GM21619 (cell line): ENCODE results near the gene PEF1.
"Not testable (repeated sequence)": the region's sequence is repeated elsewhere in the genome, so short reads cannot be mapped to it uniquely, and the experiment has no call there.

ENCODE experiments used
- ATAC-seq: cut with Tn5 transposase; IDR thresholded peaks from one replicate; pipeline ENCODE4 v1.9.1; 2021; ENCODE audit not compliant: unreplicated experiment

The PEF1 gene

DNA sequence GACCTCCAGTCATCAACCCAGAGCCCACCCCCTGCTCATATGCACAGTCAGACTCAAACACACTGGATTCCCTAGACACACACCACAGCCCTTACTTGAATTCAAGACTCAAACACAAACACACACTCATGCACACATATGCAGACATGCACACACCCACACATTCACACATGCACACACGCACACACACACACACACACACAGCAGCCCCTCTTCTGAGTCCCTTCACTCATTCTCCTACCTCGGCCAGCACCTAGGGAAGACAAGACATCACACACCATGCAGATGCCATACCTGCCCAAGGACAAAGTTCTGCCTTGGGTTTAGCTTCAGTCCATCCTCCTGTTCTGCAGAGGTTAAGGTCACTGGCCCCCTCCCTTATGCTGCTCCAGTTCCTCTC lies 28.7 kb downstream of the PEF1 start:
- ATAC-seq, result no peak

DNA sequence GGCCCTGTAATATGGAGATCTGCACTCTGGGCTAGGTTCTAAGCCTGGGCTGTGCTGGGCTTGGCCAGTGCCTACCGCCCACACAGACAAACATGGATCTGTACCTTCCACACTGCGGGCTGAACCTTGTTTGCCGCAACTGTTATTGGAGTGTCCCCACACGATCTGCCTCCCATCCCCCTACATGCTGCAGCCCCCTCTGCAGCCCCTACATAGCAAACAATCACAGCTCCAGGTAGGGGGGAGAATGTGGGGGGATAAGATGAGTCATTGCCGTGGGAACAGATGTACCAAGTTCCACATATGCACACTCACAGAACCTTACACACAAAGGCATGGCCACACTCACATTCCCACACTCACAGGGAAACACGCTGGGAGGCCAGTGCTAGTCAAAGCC lies 29.3 kb downstream of the PEF1 start:
- ATAC-seq, result no peak

DNA sequence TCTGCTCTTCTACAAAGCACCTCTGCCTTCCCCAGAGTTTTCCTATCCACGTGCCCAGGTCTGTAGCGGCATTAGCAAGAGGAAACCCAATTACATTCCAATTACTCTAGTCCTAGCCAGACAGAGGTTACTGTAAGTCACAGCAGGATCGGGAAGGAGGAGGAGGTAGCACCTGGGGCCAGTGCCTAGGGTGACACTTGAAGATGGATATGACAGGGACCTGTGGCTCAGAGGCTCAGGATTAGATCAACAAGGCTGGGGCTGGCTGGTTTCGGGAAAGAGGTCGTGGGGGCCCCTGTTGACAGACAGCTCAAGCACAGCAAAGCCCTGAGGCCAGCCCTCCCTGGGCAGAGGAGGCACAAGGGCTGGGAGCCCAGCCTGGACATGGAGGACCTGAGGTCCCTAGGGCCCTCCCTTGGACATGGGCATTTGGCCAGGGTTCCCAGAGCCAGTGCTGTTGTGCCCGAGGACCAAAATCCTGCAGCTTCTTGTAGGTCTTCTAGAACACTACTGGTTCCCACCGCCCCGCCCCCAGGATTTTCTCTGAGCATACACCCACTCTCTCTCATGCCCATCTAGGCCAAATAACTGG lies 30.2 kb downstream of the PEF1 start:
- ATAC-seq, result no peak

DNA sequence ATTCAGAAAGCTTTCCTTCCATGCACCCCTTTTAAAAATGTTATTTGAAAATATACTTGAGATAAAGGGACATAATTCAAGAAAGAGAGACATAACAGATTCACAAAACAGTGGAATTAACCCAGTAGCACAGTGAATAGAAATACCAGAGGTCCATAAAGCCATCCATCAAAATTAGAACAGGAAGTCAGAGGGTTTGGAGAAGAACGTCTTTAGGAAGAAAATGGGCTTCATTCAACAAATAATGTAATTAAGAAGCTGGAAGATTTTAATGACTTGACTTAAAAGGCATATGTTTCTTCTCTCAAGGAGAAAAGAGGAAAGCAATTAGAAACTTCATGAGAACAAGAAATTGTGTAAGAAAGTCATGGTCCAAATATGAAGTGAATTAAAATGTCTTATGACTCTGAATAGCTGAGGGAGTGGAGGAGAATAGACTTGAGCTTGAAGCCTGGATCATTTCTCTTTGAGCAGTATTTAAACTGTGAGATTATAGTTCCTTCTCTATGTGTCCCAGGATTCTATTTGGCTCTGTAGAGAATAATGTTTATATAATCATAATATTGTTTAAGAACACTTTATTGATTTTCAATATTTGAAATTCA lies 35.1 kb downstream of the PEF1 start:
- no peak for ATAC-seq

DNA sequence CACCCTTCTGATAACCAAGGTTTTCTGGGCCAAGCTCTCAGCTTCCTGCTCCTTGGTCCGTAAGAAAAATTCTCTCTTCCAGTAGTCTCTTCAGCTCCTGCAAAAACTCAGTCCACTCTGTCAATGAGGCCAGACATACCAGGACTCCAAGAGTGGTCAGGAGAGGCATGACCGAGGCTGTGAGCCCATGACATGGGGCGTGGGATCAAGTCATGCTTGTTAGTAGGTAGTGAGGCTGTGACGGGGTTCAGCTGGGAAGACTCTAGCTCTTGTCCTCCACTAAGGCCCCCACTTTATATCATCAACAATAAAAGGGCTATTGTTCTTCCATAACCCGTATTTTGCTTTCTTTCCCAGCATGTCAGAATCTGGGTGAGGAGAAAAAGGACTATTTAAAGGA lies 37.3 kb downstream of the PEF1 start:
- ATAC-seq, result no peak

DNA sequence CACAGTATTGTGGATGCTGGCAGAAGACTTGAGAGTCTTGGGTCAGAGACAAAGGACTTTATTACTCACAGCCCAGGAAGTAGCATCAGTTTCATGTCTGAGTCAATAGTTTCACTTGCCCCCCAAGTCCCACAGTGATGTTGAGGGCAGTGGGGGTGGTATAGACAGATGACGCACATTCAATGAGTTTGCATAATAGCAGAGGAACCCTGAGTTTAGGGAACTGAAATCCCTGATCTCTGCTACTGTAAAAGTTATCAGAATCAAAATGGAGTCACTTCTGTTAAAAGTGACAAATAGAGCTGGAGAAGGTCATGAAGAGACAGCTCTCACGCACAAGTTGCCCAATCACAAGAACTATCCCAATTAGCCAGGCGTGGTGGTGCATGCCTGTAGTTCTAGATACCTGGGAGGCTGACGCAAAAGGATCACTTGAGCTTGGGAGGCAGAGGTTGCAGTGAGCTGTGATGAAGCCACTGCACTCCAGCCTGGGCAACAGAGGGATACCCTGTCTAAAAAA lies 38.7 kb downstream of the PEF1 start:
- ATAC-seq, result peak; percentile 94

DNA sequence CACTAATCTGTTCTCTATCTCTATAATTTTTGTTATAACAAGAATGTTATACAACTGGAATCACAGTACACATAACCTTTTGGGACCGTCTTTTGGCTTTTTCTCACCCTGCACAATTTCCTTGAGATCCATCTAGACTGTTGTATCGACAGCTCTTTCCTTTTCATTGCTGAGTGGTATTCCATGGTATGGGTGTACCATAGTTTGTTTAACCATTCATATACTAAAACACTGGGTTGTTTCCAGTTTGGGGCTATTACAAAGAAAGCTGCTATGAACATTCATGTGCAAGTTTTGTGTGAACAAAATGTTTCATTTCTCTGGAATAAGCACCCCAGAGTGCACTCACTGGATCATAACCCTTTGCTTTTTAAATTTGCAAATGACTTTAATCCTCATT lies 42.6 kb downstream of the PEF1 start:
- ATAC-seq, result no peak

DNA sequence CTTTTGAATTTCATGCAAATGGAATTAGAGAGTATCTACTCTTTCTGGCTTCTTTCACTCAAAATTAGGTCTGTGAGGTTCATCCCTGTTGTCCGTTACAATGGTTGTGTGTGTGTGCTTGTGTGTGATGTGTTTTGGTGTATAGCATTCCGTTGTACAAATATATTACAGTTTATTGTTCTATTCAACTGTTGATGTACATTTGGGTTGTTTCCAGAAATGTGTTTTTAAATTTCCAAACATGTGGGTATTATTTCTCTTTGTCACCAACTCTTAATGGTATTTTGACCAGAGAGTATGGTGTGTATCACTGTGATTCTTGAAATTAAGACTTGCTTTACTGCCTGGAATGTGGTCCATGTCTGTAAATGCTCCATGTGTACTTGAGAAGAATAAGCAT lies 44.0 kb downstream of the PEF1 start:
- no peak for ATAC-seq

DNA sequence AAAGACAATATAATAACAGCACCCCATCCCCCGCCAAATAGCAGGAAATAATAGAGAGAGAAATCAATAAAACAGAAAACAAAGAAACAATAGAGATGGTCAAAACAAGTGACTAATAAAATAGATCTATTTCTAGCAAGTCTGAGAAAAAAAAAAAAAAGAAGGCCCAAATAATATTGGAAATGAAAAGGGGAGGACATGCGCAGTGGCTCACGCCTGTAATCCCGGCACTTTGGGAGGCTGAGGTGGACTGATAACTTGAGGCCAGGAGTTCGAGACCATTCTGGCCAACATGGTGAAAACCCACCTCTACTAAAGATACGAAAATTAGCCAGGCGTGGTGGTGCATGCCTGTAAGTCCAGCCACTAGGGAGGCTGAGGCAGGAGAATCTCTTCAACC lies 45.7 kb downstream of the PEF1 start:
- no peak for ATAC-seq

DNA sequence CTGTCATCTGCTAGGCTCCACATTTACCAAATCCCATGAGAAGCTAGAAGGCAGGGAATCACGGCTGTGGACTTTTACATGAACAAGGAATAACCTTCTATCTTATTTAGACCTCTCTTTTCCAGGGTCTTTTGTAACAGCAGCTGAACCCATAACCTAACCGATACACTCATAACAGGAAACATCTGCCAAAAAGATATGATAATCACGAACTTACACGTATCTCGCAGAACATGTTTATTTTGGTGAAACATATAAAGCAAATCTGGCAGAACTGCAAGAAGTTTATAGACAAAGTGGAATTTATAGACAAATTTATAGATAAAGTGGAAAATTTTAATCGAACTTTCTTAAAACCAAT lies 48.0 kb downstream of the PEF1 start:
- ATAC-seq, result no peak

DNA sequence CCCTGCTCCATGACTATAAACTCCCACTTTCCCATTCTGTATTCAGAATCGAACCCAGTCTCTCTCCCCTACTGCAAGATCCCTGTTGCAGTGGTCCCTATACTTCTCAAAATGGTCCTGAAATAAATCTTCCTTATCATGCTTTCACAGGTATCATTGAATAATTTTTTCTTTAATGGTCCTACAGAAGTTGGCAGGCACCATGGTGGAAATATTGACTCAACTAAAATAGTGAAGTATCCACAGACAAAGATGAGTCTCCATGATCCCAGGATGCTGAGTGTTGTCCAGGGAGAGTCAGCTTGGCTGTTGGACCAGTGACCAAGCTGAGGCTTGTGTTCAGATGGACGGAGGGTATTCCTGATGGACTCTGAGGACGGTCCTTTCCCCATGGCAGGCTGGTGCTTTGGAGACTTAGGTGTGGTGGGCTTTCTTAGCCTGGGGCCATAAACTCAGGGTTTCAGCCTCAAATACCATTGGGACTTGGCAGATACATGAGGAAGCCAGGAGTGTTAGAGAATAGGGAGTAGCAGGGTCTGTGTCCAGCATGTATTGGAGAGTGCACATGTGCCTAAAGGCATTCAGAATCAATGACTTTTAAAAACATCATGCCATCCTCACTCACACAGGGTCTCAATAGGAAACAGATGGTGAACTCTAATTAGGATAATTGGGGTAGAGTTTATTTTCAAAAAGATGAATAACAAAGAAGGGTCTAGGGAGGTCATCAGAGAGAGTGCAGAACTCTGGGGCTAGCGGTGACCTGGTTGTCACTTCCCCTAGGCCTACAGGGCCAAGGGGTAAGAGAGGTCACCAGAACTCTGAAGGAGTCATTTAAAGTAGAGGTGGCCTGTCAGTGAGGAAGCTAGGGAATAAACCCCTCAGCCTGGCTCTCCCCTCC lies 48.6 kb downstream of the PEF1 start:
- ATAC-seq, result no peak

DNA sequence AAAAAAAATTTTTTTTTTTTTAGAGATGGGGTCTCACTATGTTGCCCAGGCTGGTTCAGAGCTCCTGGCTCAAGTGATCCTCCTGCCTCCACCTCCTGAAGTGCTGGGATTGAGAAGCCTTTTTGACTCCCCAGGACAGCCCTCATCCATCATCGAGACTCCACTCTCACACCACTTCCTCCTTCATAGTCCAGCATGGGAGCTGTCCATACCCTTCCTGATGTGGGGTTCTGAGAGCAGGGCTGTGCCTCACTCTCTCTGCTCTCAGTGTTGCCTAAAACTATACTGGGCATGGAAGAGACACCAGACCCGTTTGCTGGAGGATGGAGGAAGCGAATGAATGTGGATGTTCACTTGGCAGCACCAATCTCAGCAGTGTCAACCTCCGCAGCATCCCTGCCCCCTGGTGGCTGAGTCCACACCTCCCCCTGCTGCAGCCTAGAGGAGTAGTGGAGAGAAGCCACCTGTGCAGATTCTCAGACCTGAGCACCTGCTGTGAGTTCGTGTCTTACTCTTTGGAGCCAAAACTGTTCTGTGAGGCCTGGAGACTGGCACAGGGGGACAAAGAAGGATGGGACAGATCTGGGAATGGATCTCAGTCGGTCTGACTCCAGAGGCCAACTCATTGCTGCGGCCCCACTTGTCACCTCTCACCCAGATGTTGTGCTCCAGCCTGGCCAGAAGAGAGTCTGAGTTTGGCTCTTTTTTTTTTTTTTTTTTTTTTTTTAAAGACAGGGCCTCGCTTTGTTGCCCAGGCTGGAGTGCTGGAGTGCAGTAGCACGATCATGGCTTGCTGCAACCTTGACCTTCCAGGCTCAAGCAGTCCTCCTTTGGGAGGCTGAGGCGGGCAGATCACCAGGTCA lies 50.7 kb downstream of the PEF1 start:
- peak; percentile 51 for ATAC-seq

DNA sequence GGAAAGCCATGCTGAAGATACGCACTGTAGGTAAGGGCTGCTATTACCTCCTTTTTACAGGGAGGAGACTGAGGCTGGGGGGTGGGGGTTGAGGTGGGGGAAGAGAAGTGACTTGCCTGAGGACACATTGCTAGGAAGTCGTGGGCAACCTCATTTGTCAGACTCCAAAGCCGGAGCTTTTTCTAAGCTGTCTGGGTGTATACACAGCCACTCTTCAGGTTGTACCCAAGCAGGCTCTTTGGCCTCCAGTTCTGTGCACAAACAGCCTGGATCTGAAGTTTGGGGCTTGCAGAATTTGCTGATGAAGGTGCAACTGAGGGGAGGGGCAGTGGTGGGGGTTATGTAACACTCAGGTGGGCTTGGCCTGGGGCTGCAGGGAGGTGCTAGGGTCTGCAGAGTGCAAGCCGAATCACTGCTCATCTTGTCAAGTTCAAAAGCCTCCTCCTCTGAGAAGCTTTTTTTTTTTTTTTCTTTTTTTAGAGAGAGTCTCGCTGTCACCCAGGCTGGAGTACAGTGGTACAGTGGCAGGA lies 51.5 kb downstream of the PEF1 start:
- ATAC-seq, result no peak

DNA sequence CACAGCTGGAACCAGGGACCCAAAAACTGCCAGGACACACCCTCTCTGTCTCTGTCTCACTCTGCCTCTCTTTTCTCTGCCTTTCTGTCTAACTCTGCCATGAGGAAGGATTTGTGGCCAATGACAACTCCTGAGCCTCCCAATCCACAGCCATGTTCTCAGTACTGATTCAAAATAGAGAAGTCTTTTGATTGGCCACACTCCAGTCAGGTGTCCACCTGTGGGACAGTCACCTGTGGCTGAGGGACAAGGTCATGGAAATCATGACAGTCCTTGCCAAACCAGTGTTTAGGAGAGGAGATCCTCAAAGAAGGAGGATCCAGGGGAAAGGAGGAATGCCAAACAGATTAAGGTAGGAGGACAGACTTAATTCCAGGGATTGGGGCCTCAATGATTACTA lies 52.5 kb downstream of the PEF1 start:
- ATAC-seq, result no peak

DNA sequence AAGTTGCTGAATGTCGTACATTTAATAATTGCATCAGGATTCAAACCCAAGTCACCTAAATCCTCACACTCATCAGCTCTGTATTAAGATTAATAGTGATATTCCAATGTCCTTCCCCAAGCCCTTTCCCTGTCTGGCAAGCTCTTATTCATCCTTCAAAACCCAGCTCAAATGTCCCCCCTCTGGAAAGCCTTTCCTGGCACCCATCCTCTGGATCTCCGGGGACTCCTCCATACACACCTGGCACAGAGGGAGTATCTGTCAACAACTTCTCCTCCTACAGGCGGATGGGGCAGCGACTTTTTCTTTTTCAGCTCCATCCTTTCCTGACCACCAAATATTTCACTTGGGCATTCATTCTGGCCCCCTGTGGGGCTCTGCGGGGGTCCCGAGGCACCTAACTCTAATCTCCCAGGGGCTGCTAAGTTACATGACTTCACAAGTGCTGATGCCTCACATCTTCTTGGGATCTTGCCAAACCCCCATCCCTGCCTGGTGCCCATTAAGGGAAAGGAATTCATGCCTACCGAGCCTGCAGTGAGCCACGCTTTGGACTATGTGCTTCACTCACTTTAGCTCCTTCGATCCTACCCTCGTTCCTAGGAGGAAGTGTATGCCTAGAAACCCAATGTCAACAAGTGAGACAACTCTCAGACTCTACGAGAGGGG lies 53.1 kb downstream of the PEF1 start:
- no peak for ATAC-seq

DNA sequence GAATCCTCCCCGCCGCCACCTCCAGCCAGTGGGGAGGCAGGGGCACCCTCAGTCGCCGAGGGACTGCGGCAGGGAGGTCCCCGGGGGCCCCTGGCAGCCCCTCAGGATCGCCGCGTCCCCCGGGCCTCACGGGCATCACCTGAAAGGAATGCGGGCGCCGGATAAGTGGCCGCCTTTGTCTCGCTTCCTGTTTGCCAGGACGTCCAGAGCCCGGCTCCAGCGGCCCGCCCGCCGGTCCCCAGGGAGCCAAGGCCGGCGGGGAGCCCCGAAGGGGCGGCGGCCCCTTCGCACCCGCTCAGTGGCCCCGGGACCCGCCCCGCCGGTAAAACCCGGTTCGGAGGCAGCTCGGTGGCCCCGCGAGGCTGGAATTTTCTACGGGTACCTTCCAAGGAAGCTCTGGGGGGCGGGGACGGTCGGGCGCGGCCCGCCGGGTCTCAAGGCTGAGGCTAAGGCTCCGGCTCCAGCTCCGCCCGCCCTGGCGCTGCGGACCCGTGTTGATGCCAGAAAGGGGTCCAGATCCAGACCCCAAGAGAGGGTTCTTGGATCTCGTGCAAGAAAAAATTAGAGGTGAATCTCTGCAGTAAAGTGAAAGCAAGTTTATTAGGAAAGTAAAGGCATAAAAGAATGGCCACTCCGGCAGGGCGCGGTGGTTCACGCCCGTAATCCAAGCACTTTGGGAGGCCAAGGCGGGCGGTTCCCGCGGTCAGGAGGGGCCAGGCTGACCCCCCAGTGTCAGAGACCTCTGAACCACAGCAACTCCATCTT lies 55.7 kb downstream of the PEF1 start:
- no peak for ATAC-seq

DNA sequence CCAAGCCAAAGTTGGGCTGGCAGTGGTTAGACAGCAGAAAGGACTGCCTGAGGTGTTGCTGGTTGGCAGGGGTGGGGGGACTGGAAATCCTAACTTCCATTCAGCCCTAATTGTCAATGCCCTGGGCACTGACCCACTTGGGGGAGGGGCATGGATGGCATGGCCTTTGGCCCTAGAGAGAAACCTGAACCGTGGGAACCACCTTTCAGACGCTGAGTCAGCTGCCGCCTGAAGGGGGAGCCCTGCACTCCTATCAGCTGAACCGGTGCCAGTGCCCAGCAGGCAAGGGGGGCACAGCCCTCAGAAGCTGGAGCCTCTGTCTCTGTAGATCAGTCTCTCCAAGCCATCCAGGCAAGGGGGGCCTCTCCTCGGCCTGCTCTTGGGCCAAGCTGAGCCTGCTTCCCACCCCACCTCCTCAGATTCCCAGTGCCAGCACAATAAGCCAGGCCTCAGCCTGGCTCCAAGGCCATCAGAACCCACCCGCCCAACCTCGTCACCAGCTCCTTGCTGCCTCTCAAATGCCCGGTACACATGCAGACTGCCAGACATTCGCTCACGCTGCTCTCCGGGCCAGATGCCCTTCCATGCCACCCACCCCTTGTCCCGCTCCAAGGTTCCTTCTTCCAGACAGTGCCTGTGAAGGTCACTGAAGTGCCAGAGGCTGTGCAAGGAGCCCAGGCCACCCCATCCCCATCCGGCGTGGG lies 56.8 kb downstream of the PEF1 start:
- ATAC-seq, result no peak

DNA sequence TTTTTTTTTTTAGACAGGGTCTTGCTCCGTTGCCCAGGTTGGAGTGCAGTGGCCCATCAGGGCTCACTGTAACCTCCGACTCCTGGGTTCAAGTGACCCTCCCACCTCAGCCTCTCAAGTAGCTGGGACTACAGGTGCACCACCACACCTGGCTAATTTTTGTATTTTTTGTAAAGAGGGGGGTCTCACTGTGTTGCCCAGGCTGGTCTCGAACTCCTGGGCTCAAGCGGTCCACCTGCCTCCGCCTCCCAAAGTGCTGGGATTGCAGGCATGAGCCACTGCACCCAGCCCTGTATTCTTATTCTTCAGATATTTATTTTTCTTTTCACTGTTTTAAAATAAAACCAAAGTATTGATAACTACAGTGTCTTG lies 57.4 kb downstream of the PEF1 start:
- not testable (repeated sequence) for ATAC-seq
